H1 (cell line): Measurements from ENCODE around the gene IMP3. TPM values are rescaled to one million over a fixed set of nuclear protein-coding genes. Genes with fewer than 3 reads are reported as not detected.

ENCODE experiments used
- CTCF ChIA-PET: fragments of 300-600 bp; sonication (Branson Sonifier 250); formaldehyde crosslinking; loops from one replicate; lab custom pipeline; 2021; ENCODE audit not compliant: partially characterized antibody; lab: Charles Lee
- POLR2A ChIA-PET: fragments of 300-600 bp; sonication (Branson Sonifier 250); formaldehyde crosslinking; loops from one replicate; lab custom pipeline; 2021; ENCODE audit warnings: inconsistent platforms; ENCODE audit not compliant: partially characterized antibody; lab: Charles Lee
- DNase-seq, 2 experiments: peaks; one replicate each; pipeline versions ENCODE4 v3.0.0 to v3.0.0-alpha.2; 2010 to 2022; ENCODE audit warnings: low spot score in 2 of 2, low read depth in 1 of 2, mixed read lengths in 1 of 2
- FAIRE-seq: peaks from 2 replicates; lab custom pipeline; 2011; peaks lifted over from hg19 to GRCh38; lab: Jason Lieb, UNC
- H2AFZ ChIP-seq: 2 replicates; pipeline ENCODE4 v1.8.1; 2012; ENCODE audit warnings: low read length, inconsistent platforms
- H2AK5ac ChIP-seq: 2 replicates; pipeline ENCODE4 v1.6.1; 2013; ENCODE audit warnings: low read depth, low read length
- H2BK120ac ChIP-seq: replicated peaks from 2 replicates; pipeline ENCODE3; 2013; ENCODE audit warnings: low read depth, low read length, inconsistent platforms
- H2BK12ac ChIP-seq: 2 replicates; pipeline ENCODE4 v1.6.1; 2013; ENCODE audit warnings: low read depth, low read length
- H2BK15ac ChIP-seq: 2 replicates; pipeline ENCODE4 v1.6.1; 2013; ENCODE audit warnings: low read length
- H2BK20ac ChIP-seq: 2 replicates; pipeline ENCODE4 v1.6.1; 2013; ENCODE audit warnings: low read length
- H2BK5ac ChIP-seq: 2 replicates; pipeline ENCODE4 v1.6.1; 2013; ENCODE audit warnings: low read depth, low read length
- H3K14ac ChIP-seq: 2 replicates; pipeline ENCODE4 v1.6.1; 2013; ENCODE audit warnings: inconsistent platforms; ENCODE audit not compliant: insufficient read length
- H3K18ac ChIP-seq: 2 replicates; pipeline ENCODE4 v1.6.1; 2013; ENCODE audit warnings: low read length; ENCODE audit errors: extremely low read depth
- H3K23ac ChIP-seq: 2 replicates; pipeline ENCODE4 v1.6.1; 2013; ENCODE audit warnings: inconsistent platforms; ENCODE audit not compliant: insufficient read length
- H3K23me2 ChIP-seq: 2 replicates; pipeline ENCODE4 v1.6.1; 2013; ENCODE audit warnings: low read depth, low read length
- H3K27ac ChIP-seq: 2 replicates; pipeline ENCODE4 v1.6.1; 2011; ENCODE audit warnings: low read depth, low read length, inconsistent platforms
- H3K27me3 ChIP-seq, 4 experiments: replicated peaks in 1 of 4; 1 replicate in 1 of 4; 2 replicates in 3 of 4; pipeline versions ENCODE4 v1.6.1 to v1.8.1; 2011 to 2013; ENCODE audit warnings: low read length in 3 of 4, mild to moderate bottlenecking in 3 of 4, inconsistent platforms in 2 of 4, mixed read lengths in 2 of 4, moderate library complexity in 1 of 4; ENCODE audit not compliant: control insufficient read depth in 3 of 4, insufficient read depth in 3 of 4; ENCODE audit errors: extremely low read depth in 1 of 4
- H3K36me3 ChIP-seq, 4 experiments: 2 replicates each; pipeline versions ENCODE4 v1.6.1 to v1.8.1; 2011 to 2013; ENCODE audit warnings: mild to moderate bottlenecking in 4 of 4, low read length in 3 of 4, moderate library complexity in 2 of 4, control low read depth in 1 of 4, inconsistent platforms in 1 of 4; ENCODE audit not compliant: insufficient read depth in 4 of 4, control insufficient read depth in 2 of 4
- H3K4ac ChIP-seq: replicated peaks from 2 replicates; pipeline ENCODE3; 2013; ENCODE audit warnings: low read length, low read depth, mixed read lengths, inconsistent platforms; ENCODE audit not compliant: insufficient read length
- H3K4me1 ChIP-seq, 4 experiments: replicated peaks in 1 of 4; 1 replicate in 1 of 4; 2 replicates in 3 of 4; pipeline versions ENCODE4 v1.6.1 to v1.8.1; 2011 to 2013; ENCODE audit warnings: low read length in 3 of 4, inconsistent platforms in 2 of 4, mixed read lengths in 1 of 4; ENCODE audit not compliant: insufficient read depth in 4 of 4, control insufficient read depth in 3 of 4
- H3K4me2 ChIP-seq, 2 experiments: 2 replicates each; pipeline versions ENCODE4 v1.6.1 to v1.8.1; 2011 to 2013; ENCODE audit warnings: low read depth in 2 of 2, low read length in 2 of 2, control low read depth in 1 of 2, inconsistent platforms in 1 of 2, mild to moderate bottlenecking in 1 of 2; ENCODE audit not compliant: insufficient read depth in 1 of 2
- H3K4me3 ChIP-seq, 4 experiments: fragments of 200-600, 300-600 bp in 1 of 4; sonication (generic), shearing (Covaris generic), sonication (Bioruptor Twin) in 1 of 4; 2 replicates each; pipeline versions ENCODE4 v1.5.1 to v1.8.1; 2011 to 2016; ENCODE audit warnings: low read length in 4 of 4, low read depth in 3 of 4, control low read depth in 2 of 4, inconsistent platforms in 2 of 4, mild to moderate bottlenecking in 2 of 4, mixed read lengths in 1 of 4, moderate library complexity in 1 of 4; ENCODE audit not compliant: insufficient read depth in 2 of 4; ENCODE audit errors: extremely low read depth in 1 of 4
- H3K56ac ChIP-seq: replicated peaks from 2 replicates; pipeline ENCODE3; 2013; ENCODE audit warnings: low read depth, mild to moderate bottlenecking, mixed read lengths, low read length, inconsistent platforms; ENCODE audit not compliant: insufficient read length
- H3K79me1 ChIP-seq: 2 replicates; pipeline ENCODE4 v1.6.1; 2013; ENCODE audit warnings: low read depth, low read length, control low read depth
- H3K79me2 ChIP-seq, 2 experiments: 2 replicates each; pipeline versions ENCODE4 v1.6.1 to v1.8.1; 2012 to 2013; ENCODE audit warnings: low read length in 2 of 2, mild to moderate bottlenecking in 2 of 2, inconsistent platforms in 1 of 2; ENCODE audit not compliant: insufficient read depth in 2 of 2, control insufficient read depth in 1 of 2
- H3K9ac ChIP-seq, 4 experiments: replicated peaks in 1 of 4; 1 replicate in 1 of 4; 2 replicates in 3 of 4; pipeline versions ENCODE4 v1.6.1 to v1.8.1; 2011 to 2013; ENCODE audit warnings: low read depth in 3 of 4, low read length in 3 of 4, control low read depth in 2 of 4, mild to moderate bottlenecking in 2 of 4, moderate library complexity in 2 of 4, inconsistent platforms in 1 of 4; ENCODE audit errors: extremely low read depth in 1 of 4
- H3K9me3 ChIP-seq, 2 experiments: 2 replicates each; pipeline versions ENCODE4 v1.6.1 to v1.8.1; 2012 to 2013; ENCODE audit warnings: mild to moderate bottlenecking in 2 of 2, moderate library complexity in 2 of 2, control low read depth in 1 of 2, inconsistent platforms in 1 of 2, low read depth in 1 of 2, low read length in 1 of 2, mixed read lengths in 1 of 2; ENCODE audit not compliant: insufficient read depth in 2 of 2
- H4K20me1 ChIP-seq, 2 experiments: replicated peaks in 1 of 2; 2 replicates each; pipeline versions ENCODE3 to v1.8.1; 2011 to 2013; ENCODE audit warnings: inconsistent platforms in 2 of 2, low read length in 2 of 2, mild to moderate bottlenecking in 1 of 2; ENCODE audit not compliant: insufficient read depth in 2 of 2, control insufficient read depth in 1 of 2
- H4K5ac ChIP-seq: 2 replicates; pipeline ENCODE4 v1.6.1; 2013; ENCODE audit warnings: low read length, low read depth, mixed read lengths, inconsistent platforms; ENCODE audit not compliant: insufficient read length
- H4K8ac ChIP-seq: 2 replicates; pipeline ENCODE4 v1.8.0; 2013; ENCODE audit warnings: mild to moderate bottlenecking, moderate library complexity, low read length, inconsistent platforms; ENCODE audit not compliant: insufficient read depth; ENCODE audit errors: extremely low read depth
- H4K91ac ChIP-seq: replicated peaks from 2 replicates; pipeline ENCODE3; 2013; ENCODE audit warnings: low read length, mixed read lengths, inconsistent platforms; ENCODE audit not compliant: insufficient read length
- EP300 ChIP-seq, 2 experiments: IDR thresholded peaks; 1 replicate in 1 of 2; 2 replicates in 1 of 2; pipeline ENCODE4 v1.6.1; 2011 to 2012; ENCODE audit warnings: low read depth in 2 of 2, low read length in 2 of 2, mild to moderate bottlenecking in 2 of 2, borderline replicate concordance in 1 of 2, inconsistent platforms in 1 of 2, moderate library complexity in 1 of 2
- HDAC6 ChIP-seq: IDR thresholded peaks from one replicate; pipeline ENCODE4 v1.7.1; 2012; ENCODE audit warnings: low read depth, mild to moderate bottlenecking, inconsistent platforms, low read length, moderate library complexity
- KDM1A ChIP-seq: fragments of 200-600, 300-600 bp; sonication (generic); IDR thresholded peaks from 2 replicates; pipeline ENCODE4 v1.7.1; 2016; ENCODE audit warnings: mild to moderate bottlenecking, low read length, borderline replicate concordance
- MAFK ChIP-seq: IDR thresholded peaks from 2 replicates; pipeline ENCODE4 v1.6.1; 2012; ENCODE audit warnings: low read depth, mild to moderate bottlenecking, improper control_type of control experiment, low read length
- NRF1 ChIP-seq: IDR thresholded peaks from 2 replicates; pipeline ENCODE4 v1.6.1; 2011; ENCODE audit warnings: mild to moderate bottlenecking, low read depth, low read length, improper control_type of control experiment
- PHF8 ChIP-seq: fragments of 200-600 bp; sonication (generic); conservative IDR thresholded peaks from 2 replicates; pipeline ENCODE4 v1.7.1; 2012; ENCODE audit warnings: low read depth, mild to moderate bottlenecking, inconsistent platforms, low read length, moderate library complexity
- RBBP5 ChIP-seq: IDR thresholded peaks from 2 replicates; pipeline ENCODE4 v1.7.1; 2012; ENCODE audit warnings: low read depth, mild to moderate bottlenecking, inconsistent platforms, low read length, moderate library complexity, borderline replicate concordance
- RFX5 ChIP-seq: IDR thresholded peaks from 2 replicates; pipeline ENCODE4 v1.6.1; 2011; ENCODE audit warnings: low read depth, low read length, improper control_type of control experiment, borderline replicate concordance
- RNF2 ChIP-seq: fragments of 200-900, 300-1000 bp; sonication (generic); IDR thresholded peaks from 2 replicates; pipeline ENCODE4 v1.7.1; 2016; ENCODE audit warnings: borderline replicate concordance, low read depth, mild to moderate bottlenecking, antibody characterized with exemption, low read length; ENCODE audit not compliant: poor library complexity, severe bottlenecking; ENCODE audit errors: missing control alignments
- SAP30 ChIP-seq: fragments of 300-600 bp; sonication (generic); IDR thresholded peaks from 2 replicates; pipeline ENCODE4 v1.7.1; 2012; ENCODE audit warnings: low read length, moderate library complexity, mild to moderate bottlenecking, inconsistent platforms; ENCODE audit not compliant: insufficient read depth, insufficient replicate concordance
- SIRT6 ChIP-seq: IDR thresholded peaks from one replicate; pipeline ENCODE4 v1.7.1; 2012; ENCODE audit warnings: low read length, inconsistent platforms
- TEAD4 ChIP-seq: IDR thresholded peaks from 2 replicates; pipeline ENCODE4 v1.6.1; 2012; ENCODE audit warnings: low read depth, low read length, inconsistent platforms, mixed read lengths
- WGBS, 2 experiments: shearing (Covaris generic) in 1 of 2; methylation state at CpG; one replicate each; pipeline versions ENCODE4 v1.1.6 to v1.1.7; 2013 to 2015; ENCODE audit warnings: low lambda C conversion rate in 2 of 2, mixed read lengths in 2 of 2, inconsistent platforms in 1 of 2, low coverage in 1 of 2, missing lambda C conversion rate in 1 of 2; ENCODE audit not compliant: insufficient replicate concordance in 2 of 2, insufficient coverage in 1 of 2, insufficient read length in 1 of 2; ENCODE audit errors: extremely low coverage in 1 of 2, missing lambda C conversion rate in 1 of 2; 5-methylcytosine and 5-hydroxymethylcytosine counted together
- polyA plus RNA-seq, 7 experiments: library from polyadenylated mRNA; depleted of rRNA in 3 of 7; stranded (reverse) in 5 of 7; unstranded in 2 of 7; fragments of >200 nt in 5 of 7; fragments of 200-250 nt in 2 of 7; gene quantifications; 1 replicate in 5 of 7; 2 replicates in 1 of 7; 4 replicates in 1 of 7; pipeline versions ENCODE4 v1.2.1 to v1.2.3, GENCODE V29; 2011 to 2013; ENCODE audit warnings: missing spikeins in 2 of 7, mixed read lengths in 2 of 7
- total RNA-seq: library from RNA; stranded (reverse); fragmentation: NEBNext Ultra II Directional; extraction: Animal tissue kit (Norgen Biotek cat#: 25700); gene quantifications from 2 replicates; pipeline ENCODE4 v1.2.1, GENCODE V29; 2021
- TF ChIP-seq, protein P1 (sequence below): IDR thresholded peaks from 2 replicates; pipeline ENCODE4 v1.6.1; 2012; ENCODE audit warnings: inconsistent platforms

IMP3 gene
- total and polyA plus RNA-seq, 2 of the 8 experiments (the other 6 are each of a cell fraction or from before 2014, with no cell fraction given), result 114 to 273 TPM

DNA sequence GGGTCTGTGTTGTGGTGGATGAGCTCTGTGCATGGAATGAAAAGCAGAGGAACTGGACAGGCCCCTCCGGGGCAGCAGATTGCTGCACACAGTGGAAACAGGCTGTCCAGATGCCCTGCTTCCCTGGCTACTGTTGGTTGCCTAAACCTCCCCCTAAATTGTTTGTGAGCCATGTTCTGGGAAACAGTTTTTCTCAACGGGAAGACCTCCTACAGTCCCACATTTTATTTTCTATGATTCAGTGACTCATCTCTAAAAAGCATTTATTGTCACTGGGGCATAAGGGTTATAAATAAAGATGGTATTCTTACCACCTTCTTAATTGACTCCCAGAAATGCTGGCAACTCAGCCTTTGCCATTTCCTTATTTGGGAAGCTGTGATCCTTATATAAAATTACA is 40.6 kb downstream of the IMP3 start:
- no peak overlapping the region for H3K27ac ChIP-seq
- CTCF ChIA-PET, result interaction anchor here (0.6 to 4.5 kb wide), 8 partner anchors 8 to 688 kb away, joined by 3 to 35 read pairs (median 4); no protein-coding TSS in a partner anchor
- H2AFZ ChIP-seq, result no peak overlapping the region
- no peaks in the 10 kb centered on the region for H3K23me2 ChIP-seq
- H3K4ac ChIP-seq, result no peak overlapping the region
- H3K4me2 ChIP-seq, result no peak overlapping the region
- no peaks in the 10 kb centered on the region for H3K4me1 ChIP-seq
- no peaks in the 10 kb centered on the region for H3K79me1 ChIP-seq
- DNase-seq (no peak), FAIRE-seq (no peak)
- no peak overlapping the region for H3K14ac ChIP-seq
- no peak for TF ChIP-seq TEAD4
- TF ChIP-seq RFX5, result no peak
- TF ChIP-seq, protein P1, sequence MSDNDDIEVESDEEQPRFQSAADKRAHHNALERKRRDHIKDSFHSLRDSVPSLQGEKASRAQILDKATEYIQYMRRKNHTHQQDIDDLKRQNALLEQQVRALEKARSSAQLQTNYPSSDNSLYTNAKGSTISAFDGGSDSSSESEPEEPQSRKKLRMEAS, result no peak
- TF ChIP-seq MAFK, result no peak
- TF ChIP-seq PHF8, result no peak
- no peak for TF ChIP-seq HDAC6
- no peak for TF ChIP-seq RBBP5
- TF ChIP-seq EP300 (IDR thresholded peaks at IDR 0.05; ENCODE audit: borderline replicate concordance in 1 of 2, low read depth in 2 of 2, low read length in 2 of 2), result no peak
- TF ChIP-seq NRF1, result no peak
- no peak for TF ChIP-seq SIRT6
- TF ChIP-seq RNF2, result no peak
- TF ChIP-seq KDM1A, result no peak
- TF ChIP-seq SAP30, result no peak
- no peaks in the 10 kb centered on the region for H3K79me2 ChIP-seq
- no peak overlapping the region for H3K9ac ChIP-seq
- H4K5ac ChIP-seq, result no peak overlapping the region
- H3K4me3 ChIP-seq, result no peak overlapping the region
- no peak overlapping the region for H2BK20ac ChIP-seq
- no peak overlapping the region for H2BK5ac ChIP-seq
- peaks cover 5 to 16% (median 7%) of the 10 kb centered on the region in 4 experiments; a peak in 5 of 8 replicates for H3K36me3 ChIP-seq
- no peaks in the 10 kb centered on the region for H4K20me1 ChIP-seq
- no peak overlapping the region for H2BK15ac ChIP-seq
- no peak overlapping the region for H4K8ac ChIP-seq
- no peak overlapping the region for H3K56ac ChIP-seq
- POLR2A ChIA-PET, result interaction anchor here (1.4 kb wide), 1 partner anchor 9 kb away, joined by 6 read pairs; no protein-coding TSS in a partner anchor
- no peak overlapping the region for H2AK5ac ChIP-seq
- H3K18ac ChIP-seq, result no peak overlapping the region
- no peak overlapping the region for H3K23ac ChIP-seq
- no peaks in the 10 kb centered on the region for H3K9me3 ChIP-seq
- H4K91ac ChIP-seq, result no peak overlapping the region
- no peak overlapping the region for H2BK120ac ChIP-seq
- WGBS, 2 experiments, result 84% methylated on average over 2 of the region's 2 CpGs; no CpG with 5 or more reads in 1 of the 2 experiments
- H3K27me3 ChIP-seq, result no peaks in the 10 kb centered on the region
- no peak overlapping the region for H2BK12ac ChIP-seq
